PC-3 (cell line): ENCODE measurements around the gene SULT1E1. TPM values are rescaled to one million over a fixed set of nuclear protein-coding genes. Genes with fewer than 3 reads are reported as not detected.

Experiments
- ATAC-seq: fragments of 200-7000 bp; cut with Tn5 transposase; 2 replicates; pipeline ENCODE4 v1.9.1; 2020; ENCODE audit warnings: mild to moderate bottlenecking, moderate library complexity
- BruUV-seq: library from RNA; stranded (reverse); fragments of 400-500 nt; replicated peaks from 2 replicates; lab custom pipeline; 2021; lab: Mats Ljungman, UMichigan
- CTCF ChIA-PET: fragments of 300-600 bp; sonication (Branson Sonifier 250); formaldehyde crosslinking; loops from one replicate; lab custom pipeline; 2022; ENCODE audit warnings: antibody characterized with exemption; lab: Charles Lee
- POLR2A ChIA-PET: fragments of 300-600 bp; sonication (Branson Sonifier 250); formaldehyde crosslinking; loops from one replicate; lab custom pipeline; 2022; ENCODE audit warnings: antibody characterized with exemption; ENCODE audit not compliant: unreplicated experiment; lab: Charles Lee
- DNase-seq: peaks from one replicate; pipeline ENCODE4 v3.0.0-alpha.2; 2015
- H2AFZ ChIP-seq: fragments of 300-600 bp; sonication (generic); 2 replicates; pipeline ENCODE4 v1.6.0; 2016; ENCODE audit warnings: antibody characterized with exemption, low read length
- H3F3A ChIP-seq: fragments of 300-600 bp; sonication (generic); one replicate; pipeline ENCODE4 v1.6.0; 2017; ENCODE audit warnings: antibody characterized with exemption, low read length, control low read depth, mild to moderate bottlenecking; ENCODE audit not compliant: unreplicated experiment
- H3K27ac ChIP-seq: fragments of 300-600 bp; sonication (generic); 2 replicates; pipeline ENCODE4 v1.5.1; 2016; ENCODE audit warnings: mild to moderate bottlenecking, low read length
- H3K27me3 ChIP-seq: fragments of 300-600 bp; sonication (generic); 2 replicates; pipeline ENCODE4 v1.6.1; 2016; ENCODE audit warnings: low read length, mixed read lengths
- H3K36me3 ChIP-seq: fragments of 300-600 bp; sonication (generic); 2 replicates; pipeline ENCODE4 v1.6.1; 2016; ENCODE audit warnings: low read depth, mixed run types, low read length, mixed read lengths
- H3K4me1 ChIP-seq: fragments of 300-600 bp; sonication (generic); 2 replicates; pipeline ENCODE4 v1.5.1; 2016; ENCODE audit warnings: low read length; ENCODE audit not compliant: insufficient read depth
- H3K4me2 ChIP-seq: fragments of 300-600 bp; sonication (generic); 2 replicates; pipeline ENCODE4 v1.6.0; 2016; ENCODE audit warnings: low read length
- H3K4me3 ChIP-seq: fragments of 300-600 bp; sonication (generic); 2 replicates; pipeline ENCODE4 v1.5.1; 2016; ENCODE audit warnings: mild to moderate bottlenecking, low read length, mixed read lengths
- H3K79me2 ChIP-seq: fragments of 300-600 bp; sonication (generic); 2 replicates; pipeline ENCODE4 v1.6.1; 2017; ENCODE audit warnings: low read length, mixed read lengths
- H3K9ac ChIP-seq: fragments of 300-600 bp; sonication (generic); 2 replicates; pipeline ENCODE4 v1.6.0; 2016; ENCODE audit warnings: mild to moderate bottlenecking, low read length
- H3K9me2 ChIP-seq: fragments of 300-600 bp; sonication (generic); replicated peaks from 2 replicates; pipeline ENCODE4 v1.6.1; 2016; ENCODE audit warnings: mixed run types, low read length, mixed read lengths
- H3K9me3 ChIP-seq: fragments of 300-600 bp; sonication (generic); 2 replicates; pipeline ENCODE4 v1.6.1; 2016; ENCODE audit warnings: low read length, mixed read lengths
- H4K20me1 ChIP-seq: fragments of 300-600 bp; sonication (generic); 2 replicates; pipeline ENCODE4 v1.6.1; 2016; ENCODE audit warnings: low read length, mixed read lengths
- EZH2 ChIP-seq: fragments of 300-600 bp; sonication (generic); IDR thresholded peaks from one replicate; pipeline ENCODE4 v1.6.1; 2017; ENCODE audit warnings: antibody characterized with exemption, mild to moderate bottlenecking, low read length; ENCODE audit not compliant: unreplicated experiment
- EZH2phosphoT487 ChIP-seq: fragments of 300-600 bp; sonication (generic); IDR thresholded peaks from 2 replicates; pipeline ENCODE4 v1.6.1; 2018; ENCODE audit warnings: mild to moderate bottlenecking, antibody characterized with exemption, low read length, borderline replicate concordance
- intact Hi-C: fragments of 100-400 bp; cut with micrococcal nuclease; formaldehyde crosslinking; loops from 2 replicates; pipeline ENCODE4 v1.9.0; 2023
- total RNA-seq: library from RNA; depleted of rRNA; stranded (reverse); fragments of >200 nt; gene quantifications from 2 replicates; pipeline ENCODE4 v1.2.3, GENCODE V29; 2014; rRNA removed
- TF ChIP-seq, protein P1 (sequence below): fragments of 300-600 bp; sonication (generic); conservative IDR thresholded peaks from 2 replicates; pipeline ENCODE4 v1.5.1; 2017; ENCODE audit warnings: antibody characterized with exemption, low read depth, mild to moderate bottlenecking, low read length

SULT1E1 gene
- total RNA-seq, 1 experiment from 2014 or later: not detected

DNA sequence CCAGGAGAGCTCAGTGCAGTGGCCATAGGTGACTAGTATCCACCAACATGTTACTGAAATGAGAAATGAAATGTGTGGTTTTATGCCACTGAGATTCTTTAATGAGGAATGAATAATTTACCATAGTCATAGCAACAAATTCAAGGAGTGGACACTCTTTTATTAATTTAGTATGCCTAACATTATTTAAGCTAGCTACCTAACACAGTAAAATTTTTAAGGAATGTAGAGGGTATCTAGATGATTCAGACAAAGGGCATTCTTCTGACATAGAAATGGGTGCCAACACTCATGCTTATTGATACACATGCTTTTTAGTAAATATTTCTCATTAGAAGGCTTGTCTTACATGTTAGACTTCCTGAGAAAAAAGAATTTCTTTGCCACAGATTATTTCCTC lies 66.2 kb downstream of the SULT1E1 start:
- intact Hi-C loops: no loop called here
- Histone ChIP-seq H3K27me3 (no peaks in the 10 kb centered on the region), H3K9ac (no peak overlapping the region), H3K27ac (no peak overlapping the region), H4K20me1 (no peaks in the 10 kb centered on the region), H3K9me2 (no peaks in the 10 kb centered on the region), H3F3A (no peaks in the 10 kb centered on the region), H3K4me2 (no peak overlapping the region), H3K79me2 (no peaks in the 10 kb centered on the region), H3K4me3 (no peak overlapping the region), H3K9me3 (no peaks in the 10 kb centered on the region), H3K4me1 (peaks cover under 1% of the 10 kb centered on the region), H2AFZ (no peak overlapping the region), H3K36me3 (no peaks in the 10 kb centered on the region)
- ChIA-PET POLR2A (no interaction called here), CTCF (no interaction called here)
- BruUV-seq: no TSS peak
- ATAC-seq (no peak), DNase-seq (no peak)
- TF ChIP-seq EZH2phosphoT487 (no peak), EZH2 (no peak)
- TF ChIP-seq, protein P1, sequence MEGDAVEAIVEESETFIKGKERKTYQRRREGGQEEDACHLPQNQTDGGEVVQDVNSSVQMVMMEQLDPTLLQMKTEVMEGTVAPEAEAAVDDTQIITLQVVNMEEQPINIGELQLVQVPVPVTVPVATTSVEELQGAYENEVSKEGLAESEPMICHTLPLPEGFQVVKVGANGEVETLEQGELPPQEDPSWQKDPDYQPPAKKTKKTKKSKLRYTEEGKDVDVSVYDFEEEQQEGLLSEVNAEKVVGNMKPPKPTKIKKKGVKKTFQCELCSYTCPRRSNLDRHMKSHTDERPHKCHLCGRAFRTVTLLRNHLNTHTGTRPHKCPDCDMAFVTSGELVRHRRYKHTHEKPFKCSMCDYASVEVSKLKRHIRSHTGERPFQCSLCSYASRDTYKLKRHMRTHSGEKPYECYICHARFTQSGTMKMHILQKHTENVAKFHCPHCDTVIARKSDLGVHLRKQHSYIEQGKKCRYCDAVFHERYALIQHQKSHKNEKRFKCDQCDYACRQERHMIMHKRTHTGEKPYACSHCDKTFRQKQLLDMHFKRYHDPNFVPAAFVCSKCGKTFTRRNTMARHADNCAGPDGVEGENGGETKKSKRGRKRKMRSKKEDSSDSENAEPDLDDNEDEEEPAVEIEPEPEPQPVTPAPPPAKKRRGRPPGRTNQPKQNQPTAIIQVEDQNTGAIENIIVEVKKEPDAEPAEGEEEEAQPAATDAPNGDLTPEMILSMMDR: no peak

Other genes with a start within 250 kb of the SULT1E1 start
- not detected in 2 replicates for gene UGT2A2, start 220.5 kb downstream of the SULT1E1 start, total RNA-seq
- not detected in 2 replicates for gene UGT2A1, start 206.9 kb downstream of the SULT1E1 start, total RNA-seq
- gene SULT1B1, start 99.5 kb downstream of the SULT1E1 start, total RNA-seq: 0.04 and 0.17 TPM in 2 replicates
- gene CSN1S1, start 70.9 kb upstream of the SULT1E1 start, total RNA-seq: not detected in 2 replicates
- not detected in 2 replicates for gene CSN2, start 105.6 kb upstream of the SULT1E1 start, total RNA-seq
- not detected in 2 replicates for gene STATH, start 135.8 kb upstream of the SULT1E1 start, total RNA-seq
- not detected in 2 replicates for gene HTN3, start 168.3 kb upstream of the SULT1E1 start, total RNA-seq
- not detected in 2 replicates for gene HTN1, start 190.3 kb upstream of the SULT1E1 start, total RNA-seq